HG03565 (cell line): ENCODE data around the gene ITSN1.

ENCODE experiments used
- ATAC-seq: cut with Tn5 transposase; IDR thresholded peaks from one replicate; pipeline ENCODE4 v1.9.1; 2021; ENCODE audit warnings: mild to moderate bottlenecking, moderate library complexity; ENCODE audit not compliant: unreplicated experiment

Gene ITSN1

DNA sequence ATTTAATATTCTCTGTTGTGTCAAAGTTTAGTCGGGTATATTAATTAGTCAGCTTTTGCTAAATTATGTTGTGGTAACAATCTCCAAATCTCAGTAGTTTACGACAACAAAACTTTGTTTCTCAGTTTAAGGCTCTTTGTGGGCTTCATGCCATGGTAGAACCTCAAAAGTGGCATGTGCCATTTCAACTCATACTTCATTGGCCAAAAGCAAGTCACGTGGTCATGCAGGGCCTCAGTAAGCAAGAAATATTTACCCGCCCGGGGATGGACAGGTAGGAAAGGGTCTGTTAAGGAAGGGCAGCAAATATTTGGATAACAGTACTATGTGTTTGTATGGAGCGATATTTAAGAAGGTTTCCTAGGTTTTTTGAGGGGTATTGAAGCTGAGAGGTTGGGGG, 38.6 kb downstream of the ITSN1 start:
- no peak for ATAC-seq

DNA sequence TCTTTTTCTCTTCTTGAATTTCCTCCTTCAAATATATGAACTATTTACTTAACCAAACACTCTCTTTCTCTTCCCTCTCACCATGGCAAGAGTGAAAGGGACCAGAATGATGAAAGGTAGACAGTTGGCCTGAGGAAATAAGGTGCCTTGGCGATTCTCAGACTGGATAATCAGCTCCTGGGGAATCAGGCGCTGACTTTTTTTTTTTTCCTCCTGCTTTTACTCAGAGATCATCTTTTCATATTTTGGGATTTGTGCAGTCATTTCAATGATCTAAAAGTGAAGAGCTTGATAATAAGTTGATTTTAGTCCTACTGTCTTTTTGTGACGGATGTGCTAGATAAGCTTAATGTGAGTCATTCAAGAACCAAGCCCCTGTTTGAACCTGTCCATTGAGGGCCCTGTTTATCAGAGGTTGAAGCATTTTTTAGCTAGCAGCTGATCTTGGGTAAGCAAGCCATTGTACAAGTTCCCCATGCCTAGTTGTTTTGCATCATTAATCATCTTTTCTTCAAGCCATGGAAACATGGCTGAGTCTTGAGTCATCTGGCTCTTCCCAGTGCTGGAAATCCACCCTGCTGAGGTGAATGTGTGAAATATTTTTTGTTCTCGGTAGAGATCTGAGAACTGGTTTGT, 40.8 kb downstream of the ITSN1 start:
- no peak for ATAC-seq

DNA sequence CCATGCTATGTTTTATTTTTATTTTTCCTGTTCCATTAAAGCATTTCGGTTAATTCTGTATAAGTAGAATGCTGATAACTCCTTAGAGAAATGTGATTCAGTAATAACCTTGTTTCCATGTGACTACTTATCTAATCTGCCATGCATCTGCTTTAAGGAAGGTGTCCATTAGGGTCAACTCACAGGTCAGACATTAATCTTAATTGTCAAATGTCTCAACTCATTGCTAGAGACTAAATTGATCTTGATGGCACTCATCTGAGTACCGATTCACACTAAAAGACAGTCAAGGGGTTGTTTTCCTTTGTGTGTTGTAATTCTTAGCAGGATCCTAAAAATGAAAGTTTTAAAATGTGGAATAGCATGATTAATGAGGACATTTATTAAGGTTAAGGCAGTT, 41.8 kb downstream of the ITSN1 start:
- no peak for ATAC-seq

DNA sequence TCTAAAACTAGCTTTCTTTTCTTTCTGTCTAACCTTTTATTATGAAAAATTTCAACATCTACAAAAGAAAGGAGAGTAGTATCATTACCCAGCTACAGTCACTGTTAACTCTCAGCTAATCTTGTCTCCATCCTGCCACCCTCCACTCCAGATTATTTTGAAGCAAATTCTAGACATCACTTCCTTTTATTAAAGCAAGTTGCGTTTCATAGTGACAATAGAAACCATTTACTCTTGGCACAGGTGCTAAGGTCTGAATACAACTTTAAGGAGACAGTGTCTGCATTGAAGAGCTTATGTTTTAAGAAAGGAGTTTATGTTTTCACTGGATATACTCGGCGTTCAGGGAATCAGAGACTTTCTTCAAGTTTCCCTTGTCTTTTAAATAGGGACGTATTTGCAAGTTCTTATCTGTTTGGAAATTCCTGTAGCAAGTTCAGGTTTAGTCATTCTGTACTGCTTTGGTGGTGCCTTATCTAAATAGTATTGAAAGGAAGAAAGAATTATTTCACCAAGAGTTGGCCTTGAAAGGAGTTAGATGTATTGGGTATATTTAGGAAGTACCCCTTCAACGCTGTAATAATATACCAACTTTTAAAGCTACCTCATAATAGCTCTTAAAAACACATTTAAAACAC, 42.7 kb downstream of the ITSN1 start:
- no peak for ATAC-seq

DNA sequence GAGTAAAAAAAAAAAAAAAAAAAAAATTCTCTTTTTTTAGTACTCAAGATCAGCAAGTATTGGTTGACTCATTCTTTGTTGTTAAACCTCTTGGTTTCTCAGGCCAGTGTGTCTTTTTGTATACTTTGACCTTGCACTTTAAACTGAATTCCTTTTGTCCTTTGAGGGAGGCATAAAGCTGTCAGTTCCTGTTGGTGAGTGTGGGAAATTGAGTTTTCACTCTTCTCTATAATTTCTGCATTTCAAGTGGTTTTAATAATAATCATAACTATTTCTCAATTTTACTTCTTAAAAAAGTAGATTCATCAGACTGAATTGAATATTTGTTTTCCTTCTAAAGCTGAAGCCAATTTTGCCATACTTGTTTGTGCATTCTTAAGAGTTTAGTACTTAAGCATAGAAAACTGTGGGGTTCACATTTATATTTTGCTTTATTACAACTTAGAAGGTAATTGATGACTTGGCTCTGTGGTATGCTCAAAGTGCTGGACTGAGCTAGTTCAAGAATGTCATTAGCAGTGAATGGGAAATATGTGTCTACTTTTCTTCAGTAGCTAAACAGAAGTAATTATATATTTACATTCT, 43.4 kb downstream of the ITSN1 start:
- ATAC-seq: no peak

DNA sequence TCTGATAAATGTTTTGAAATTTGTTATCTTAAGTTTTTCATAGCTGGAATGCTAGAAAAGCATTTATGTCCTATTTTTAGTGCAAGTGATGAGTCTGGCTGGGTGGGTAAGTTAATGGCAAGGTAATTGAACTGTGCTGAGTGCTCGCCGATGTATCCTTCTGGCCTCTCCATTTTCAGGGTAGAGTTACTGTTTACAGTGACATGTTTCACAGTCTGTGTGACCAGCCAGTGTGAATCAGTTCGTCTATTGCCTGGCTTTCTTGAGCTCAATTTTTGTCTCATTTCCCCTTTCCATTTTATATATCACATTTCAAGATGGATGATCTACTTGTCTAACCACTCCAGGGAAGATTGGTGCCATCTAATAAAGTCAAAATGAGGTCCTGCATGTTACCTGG, 44.1 kb downstream of the ITSN1 start:
- no peak for ATAC-seq

DNA sequence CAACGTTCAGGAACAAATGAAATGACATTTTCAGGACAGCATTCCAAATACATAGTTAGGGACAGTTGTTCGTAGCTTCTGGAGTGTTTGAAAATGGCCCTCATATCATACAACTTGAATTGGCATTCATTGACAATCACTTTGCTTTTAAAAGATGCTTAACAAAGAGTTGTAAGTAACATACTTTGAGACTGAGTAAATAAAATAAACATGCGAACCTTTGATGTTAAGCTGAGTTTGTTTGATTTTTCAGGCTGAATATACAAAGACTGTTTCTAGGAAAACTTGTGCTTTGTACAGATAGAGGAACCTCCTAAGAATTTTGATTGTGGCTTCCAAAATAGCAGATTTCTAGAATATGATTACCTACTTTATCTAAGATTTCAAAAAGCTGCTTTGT, 45.3 kb downstream of the ITSN1 start:
- ATAC-seq: no peak

DNA sequence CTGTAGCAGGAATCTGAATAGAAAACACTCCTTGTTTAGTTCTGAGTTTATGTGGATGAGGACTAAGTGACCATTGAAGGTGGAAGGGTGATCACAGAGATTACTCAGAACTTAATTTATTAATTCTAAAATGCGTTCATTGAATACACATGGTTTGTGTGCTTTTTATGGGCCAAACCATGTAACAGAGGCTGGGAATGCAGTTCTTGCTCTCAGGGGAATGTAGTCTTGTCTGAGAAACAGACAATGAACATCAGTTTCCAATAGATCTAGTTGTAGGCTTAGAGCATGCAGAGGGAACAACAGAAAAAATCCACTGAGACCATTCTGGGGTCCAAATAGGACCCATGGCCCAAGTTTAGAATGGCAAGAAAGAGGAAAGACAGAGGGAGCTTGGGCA, 46.1 kb downstream of the ITSN1 start:
- no peak for ATAC-seq

DNA sequence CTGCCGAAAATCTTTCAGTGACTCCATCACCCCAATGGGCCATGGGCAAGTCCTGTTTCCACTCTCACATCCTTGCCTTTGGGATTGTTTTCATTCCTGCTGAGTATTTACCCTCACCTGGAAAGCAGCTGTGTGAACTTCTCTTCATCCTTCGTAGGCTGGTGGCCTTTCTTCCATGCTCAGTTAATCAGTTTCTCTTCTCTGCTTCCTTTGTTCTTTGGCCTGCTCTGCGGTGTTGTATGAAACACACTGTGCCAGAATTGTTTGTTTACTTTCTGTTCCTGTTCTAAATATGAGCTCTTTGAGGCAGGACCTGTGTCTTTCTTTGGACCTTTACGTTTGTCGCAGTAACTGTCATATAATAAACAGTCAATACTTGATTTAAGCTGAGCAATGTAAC, 48.6 kb downstream of the ITSN1 start:
- ATAC-seq: no peak

DNA sequence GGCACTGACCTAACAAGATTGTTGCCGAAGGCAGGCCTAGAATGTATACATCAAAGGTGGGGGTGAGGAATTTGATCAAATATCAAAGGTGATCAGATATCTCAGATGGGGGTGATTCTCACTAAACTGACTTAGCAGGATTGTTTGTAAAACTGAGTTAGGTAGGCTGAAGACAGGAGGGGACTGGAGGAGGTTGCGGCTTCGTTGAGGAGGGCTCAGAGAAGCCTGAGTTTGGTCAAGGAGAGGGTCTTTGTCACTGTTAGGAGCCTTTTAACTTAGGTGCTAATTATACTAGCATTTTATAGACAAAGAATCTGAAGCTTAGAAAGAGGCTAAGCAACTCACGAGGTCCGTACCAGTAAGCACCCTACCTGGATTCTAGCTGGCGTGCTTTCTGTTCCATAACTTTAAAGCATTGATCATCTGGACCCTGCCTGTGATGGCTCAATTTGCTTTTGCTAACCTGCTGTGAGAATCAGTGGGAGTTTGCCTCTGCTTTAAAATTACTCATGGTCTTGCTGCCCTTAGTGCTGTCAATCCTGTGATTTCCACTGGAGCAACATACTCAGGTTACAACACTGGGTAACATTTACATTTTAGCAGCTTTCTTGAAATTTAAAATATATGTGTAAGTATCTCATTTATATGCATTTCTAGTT, 49.8 kb downstream of the ITSN1 start:
- no peak for ATAC-seq

DNA sequence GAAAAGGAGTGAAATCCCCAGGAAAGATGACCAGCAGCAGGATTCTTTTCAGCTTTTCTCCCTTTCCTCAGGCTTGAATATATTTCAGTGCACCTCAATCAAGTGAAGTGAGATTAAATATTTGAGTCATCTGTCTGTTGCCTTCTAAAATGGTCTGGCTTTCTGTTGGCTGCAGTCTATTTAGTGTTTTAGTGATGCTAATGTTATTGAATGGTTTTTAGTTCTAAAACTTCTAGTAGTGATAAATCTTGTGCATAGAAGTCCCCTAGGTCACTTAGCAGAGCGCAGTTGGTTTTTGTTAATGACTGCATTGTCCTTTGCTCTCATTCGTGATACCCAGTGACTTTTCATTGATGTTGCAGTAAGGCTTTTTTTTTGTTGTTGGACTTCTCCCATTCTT, 53.5 kb downstream of the ITSN1 start:
- no peak for ATAC-seq

DNA sequence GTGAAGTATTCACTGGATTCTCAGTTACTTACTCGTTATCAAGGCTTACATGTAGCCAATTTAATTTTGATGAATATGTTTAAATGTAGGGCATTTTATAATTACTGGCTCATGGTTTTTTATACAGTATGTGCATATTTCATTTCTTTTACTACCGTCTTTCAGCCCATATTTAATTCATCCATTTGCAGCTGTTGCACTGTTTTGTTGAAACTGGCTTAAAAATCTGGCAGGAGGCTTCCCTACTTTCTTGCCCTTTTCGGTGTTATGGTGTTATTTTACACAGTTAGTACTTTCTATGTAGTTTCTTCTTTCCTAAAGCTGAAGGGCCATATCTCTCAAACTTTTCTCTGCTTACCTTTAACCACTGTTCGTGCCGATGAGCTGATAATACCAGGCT, 54.2 kb downstream of the ITSN1 start:
- ATAC-seq: no peak

DNA sequence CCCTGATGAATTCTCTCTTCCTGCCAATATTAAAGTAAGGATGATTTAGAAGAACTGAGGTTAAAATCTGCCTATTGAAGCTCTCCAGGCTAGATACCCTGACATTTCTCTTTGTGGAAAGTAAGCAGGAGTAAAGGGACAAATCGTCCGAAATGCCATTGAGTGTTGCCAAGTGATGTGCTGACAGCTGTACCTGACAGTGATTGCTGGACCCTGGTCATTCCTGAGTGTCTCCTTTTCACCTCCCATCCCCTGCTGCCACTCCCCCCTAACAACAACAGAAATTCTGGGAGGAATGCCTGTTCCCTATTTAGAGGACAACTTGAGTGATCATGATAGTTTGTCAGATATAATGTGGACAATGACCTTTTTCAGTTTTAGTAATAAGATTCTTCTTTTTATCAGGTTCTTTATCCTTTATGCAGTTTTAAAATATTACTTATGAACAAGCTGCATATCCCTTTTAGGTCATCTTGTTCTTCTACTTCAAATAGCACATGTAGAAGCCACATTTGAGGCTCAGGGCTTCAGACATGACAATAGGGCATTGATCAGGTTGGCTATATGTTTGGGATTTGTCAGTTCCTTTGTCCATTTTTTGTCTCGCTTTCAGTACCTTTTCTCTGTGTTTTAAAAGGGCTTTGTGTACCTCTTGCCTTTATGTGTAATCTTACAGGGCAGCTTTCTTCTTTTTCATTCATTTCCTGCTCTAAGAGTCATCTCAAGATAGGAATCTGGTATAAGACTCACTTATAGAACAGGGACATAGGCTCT, 56.0 kb downstream of the ITSN1 start:
- no peak for ATAC-seq

DNA sequence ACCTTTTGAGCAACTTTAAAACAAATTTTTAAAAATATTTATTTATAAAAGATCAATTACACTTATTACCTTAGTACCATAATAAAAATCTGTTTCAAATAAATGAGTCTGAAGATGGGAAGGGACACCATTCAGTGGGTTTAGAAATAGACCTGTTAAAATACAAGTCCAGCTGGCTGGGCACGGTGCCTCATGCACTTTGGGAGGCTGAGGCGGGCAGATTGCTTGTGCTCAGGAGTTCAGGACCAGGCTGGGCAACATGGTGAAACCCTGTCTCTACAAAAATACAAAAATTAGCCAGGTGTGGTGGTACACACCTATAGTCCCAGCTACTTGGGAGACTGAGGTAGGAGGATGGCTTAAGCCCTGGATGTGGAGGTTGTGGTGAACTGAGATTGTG, 57.0 kb downstream of the ITSN1 start:
- ATAC-seq: no peak

DNA sequence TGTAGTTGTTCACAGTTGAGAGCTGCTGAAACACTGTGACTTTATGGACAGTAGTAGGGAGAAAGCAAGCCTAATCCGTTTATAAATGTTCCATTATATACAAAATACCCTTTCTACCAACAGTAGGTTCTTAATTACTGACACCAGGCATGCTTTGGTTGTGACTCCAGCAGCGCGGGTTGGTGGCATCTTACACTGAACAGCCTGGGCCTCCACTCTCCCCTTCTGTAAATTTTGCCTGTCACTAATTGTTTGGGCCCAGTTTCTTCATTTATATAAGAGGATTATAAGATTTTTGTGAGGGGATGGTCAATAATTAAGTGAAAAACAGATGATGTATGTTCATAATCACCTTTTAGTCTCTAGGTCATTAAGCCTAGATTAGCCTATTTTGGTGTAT, 58.2 kb downstream of the ITSN1 start:
- no peak for ATAC-seq

DNA sequence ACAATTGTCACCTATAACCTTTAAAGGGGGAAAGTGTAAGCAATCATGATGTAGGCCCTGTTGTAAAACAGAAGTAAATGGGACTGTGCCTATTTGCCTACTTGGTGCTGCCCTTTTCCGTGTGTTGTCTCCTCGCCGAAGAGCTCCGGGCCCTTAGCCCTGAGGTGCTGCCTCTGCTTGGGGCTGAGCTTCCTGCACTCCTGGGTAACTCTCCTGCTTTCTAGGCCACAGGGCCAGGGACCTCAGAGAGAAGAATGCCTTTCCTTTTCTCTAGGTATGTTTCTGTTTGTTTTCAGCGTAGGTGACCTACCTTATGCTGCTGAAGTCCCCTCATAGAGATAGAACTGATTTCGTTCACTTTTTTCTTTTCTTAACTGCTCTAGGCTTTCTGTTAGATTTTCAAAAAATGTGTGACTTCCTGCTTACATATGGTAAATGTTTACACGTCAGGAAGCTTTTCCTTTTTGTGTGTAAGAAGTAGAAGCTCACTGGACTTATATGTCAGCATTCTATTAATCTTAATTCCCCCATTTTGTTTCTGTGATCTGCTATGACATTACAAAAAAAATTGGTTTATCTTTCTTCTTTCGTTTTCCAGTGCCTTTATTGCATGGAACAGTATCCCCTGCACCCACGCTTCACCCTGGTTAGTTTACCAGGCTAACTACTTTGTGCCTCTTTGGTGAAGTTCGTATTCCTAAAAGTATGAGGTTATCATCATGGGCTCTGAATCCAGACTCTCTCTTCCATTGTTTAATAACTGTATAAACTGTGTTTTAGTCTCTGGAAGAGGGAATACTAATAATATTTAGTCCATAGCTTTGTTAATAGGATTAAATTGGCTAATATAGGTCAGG, 61.7 kb downstream of the ITSN1 start:
- ATAC-seq: no peak

DNA sequence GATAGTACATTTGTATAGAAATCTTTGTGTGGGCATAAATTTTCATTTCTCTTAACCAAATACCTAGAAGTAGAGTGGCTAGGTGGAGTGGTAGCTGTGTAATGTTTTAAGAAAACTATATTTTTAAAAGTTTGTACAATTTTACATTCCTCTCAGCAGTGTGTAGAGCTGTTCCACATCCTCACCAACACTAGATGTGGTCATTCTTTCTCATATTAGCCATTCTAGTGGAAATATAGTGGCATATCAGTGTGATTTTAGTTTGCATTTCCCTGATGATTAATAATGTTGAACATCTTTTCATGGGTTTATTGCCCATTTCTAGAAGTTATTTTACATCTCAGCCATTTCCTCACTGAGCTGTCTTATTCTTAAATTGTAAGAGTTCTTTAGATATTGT, 65.5 kb downstream of the ITSN1 start:
- ATAC-seq: no peak

DNA sequence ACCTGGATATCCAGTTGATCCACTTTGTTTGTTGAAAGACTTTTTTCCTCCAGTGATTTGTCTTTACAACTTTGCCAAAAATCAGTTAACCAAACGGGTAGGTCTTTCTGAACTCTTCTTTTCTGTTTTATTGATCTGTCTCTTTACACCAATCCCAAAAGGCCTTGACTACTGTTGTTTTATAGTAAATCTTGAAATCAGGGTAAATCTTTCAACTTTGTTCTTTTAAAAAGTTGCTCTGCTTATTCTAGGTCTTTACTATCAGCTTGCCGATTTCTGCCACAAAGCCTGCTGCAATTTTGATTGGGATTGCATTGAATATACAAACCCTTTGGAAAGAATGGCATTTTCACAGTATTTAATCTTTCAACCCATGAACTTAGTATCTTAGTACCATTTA, 66.6 kb downstream of the ITSN1 start:
- no peak for ATAC-seq

DNA sequence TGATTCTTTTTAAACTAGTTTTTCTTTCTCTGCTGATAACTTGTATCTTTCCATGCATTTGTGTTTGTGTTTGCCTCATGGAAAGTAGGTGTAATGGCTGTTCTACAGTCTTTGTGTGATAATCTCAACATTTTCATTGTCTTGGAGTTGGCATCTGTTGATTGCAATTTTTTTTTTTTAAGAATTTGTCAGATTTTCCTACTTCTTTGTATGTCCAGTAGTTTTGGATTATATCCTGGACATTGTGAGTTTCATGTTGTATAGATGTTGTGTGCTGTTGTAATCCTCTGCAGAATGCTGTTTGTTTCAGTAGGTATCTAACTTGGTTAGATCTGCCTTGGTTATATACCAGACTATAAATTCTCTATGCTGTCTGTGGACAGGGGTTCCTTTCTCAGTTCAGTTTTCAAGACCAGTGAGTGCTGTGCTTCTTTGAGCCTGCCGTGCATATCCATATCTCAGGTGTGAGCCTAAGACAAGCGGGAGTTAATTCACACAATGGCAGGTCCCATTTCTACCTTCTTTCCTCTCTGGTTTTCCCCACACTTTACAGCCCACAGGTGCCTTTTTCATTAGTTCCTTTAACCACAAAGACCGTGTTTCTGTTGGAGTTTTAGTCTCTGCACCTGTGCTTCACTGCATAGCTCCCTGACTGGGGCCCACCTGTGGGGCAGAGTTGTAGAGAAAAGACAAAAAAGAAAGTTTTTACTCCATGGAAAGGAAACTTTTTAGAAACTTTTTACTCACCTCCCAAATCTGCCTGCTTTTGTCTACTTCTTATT, 69.9 kb downstream of the ITSN1 start:
- no peak for ATAC-seq

DNA sequence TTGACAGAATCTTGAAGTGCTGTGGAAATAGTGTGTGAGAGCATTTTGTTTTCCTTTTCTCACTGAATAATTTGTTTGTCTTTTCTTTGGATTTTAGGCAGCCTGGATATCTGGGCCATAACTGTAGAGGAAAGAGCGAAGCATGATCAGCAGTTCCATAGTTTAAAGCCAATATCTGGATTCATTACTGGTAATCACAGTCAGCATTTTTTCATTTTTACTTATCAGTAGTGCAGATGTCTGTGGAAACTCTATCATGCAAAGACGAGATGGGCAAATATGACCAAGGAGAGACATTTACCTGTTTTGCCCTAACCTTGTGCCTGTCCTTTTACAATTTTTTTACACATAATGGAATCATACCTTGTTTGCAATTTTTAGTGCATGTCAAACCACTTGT, 78.8 kb downstream of the ITSN1 start:
- ATAC-seq: no peak
